ENCODE measurements around the gene STK10. TPM values are rescaled to one million over a fixed set of nuclear protein-coding genes. Genes with fewer than 3 reads are reported as not detected.

STK10 gene
- total and polyA plus RNA-seq, 2 of the 8 experiments (the other 6 are each of a cell fraction or from before 2014, with no cell fraction given), result 10.5 to 21.4 TPM

DNA sequence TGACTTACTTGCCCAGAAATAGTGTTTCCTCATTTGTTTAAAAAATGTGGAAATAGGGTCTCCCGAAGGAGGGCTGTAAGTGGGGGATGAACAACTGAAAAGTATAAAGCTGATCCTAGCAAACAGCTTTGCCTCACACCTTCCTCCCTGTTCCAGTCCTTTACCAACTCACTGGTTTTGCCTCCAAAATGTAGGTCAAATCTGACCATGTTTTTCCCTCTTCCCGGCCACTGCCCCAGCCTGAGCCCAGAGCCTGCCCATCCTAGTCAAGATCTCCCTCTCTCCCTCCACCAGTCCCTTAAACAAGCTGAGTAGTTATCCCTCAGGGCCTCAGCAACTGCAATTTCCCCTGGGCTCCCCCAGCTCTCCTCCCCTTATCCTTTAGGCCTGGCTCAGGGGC is 99.2 kb downstream of the STK10 start (continued):
- TF ChIP-seq EZH2 (IDR thresholded peaks at IDR 0.05; ENCODE audit: low read depth, low read length, severe bottlenecking) (no peak), CBX5 (IDR thresholded peaks at IDR 0.05; ENCODE audit: low read depth, low read length) (no peak), HDAC2 (IDR thresholded peaks at IDR 0.05; ENCODE audit: borderline replicate concordance in 1 of 2, low read depth in 2 of 2, low read length in 2 of 2) (no peak), POU5F1 (IDR thresholded peaks at IDR 0.05; ENCODE audit: low read depth, low read length) (no peak), CHD1 (IDR thresholded peaks at IDR 0.05; ENCODE audit: low read depth, low read length) (no peak)
- TF ChIP-seq, protein P1, sequence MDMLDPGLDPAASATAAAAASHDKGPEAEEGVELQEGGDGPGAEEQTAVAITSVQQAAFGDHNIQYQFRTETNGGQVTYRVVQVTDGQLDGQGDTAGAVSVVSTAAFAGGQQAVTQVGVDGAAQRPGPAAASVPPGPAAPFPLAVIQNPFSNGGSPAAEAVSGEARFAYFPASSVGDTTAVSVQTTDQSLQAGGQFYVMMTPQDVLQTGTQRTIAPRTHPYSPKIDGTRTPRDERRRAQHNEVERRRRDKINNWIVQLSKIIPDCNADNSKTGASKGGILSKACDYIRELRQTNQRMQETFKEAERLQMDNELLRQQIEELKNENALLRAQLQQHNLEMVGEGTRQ (IDR thresholded peaks at IDR 0.05; ENCODE audit: low read length), result no peak

Data from H1 (cell line).